ENCODE measurements around the gene SLC39A12.

SLC39A12 gene

GRCh38 chr10:18066947-18067346 lies 115.2 kb downstream of the SLC39A12 start:
- DNase-seq, result no peak

DNA sequence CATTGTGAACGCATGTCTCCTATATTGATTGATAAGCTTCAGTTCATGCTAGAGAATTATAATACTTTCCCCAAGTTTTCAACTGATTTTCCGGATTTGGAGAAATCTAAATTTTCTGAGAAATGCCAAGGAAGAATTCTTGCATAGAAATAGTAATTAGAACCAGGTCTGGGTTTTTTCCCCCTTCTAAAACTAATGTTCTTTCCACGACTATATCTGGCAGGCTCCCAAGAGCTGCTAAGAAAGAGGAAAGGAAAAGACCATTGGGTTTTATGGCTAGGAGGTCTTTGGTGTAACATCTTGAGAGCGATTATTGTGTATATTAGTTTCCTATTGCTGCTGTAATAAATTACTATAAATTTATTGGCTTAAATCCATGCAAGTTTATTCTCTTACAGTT lies 116.7 kb downstream of the SLC39A12 start:
- DNase-seq, result no peak

- no peak for DNase-seq
Measured at GRCh38 chr10:18071591-18071990, 119.9 kb downstream of the SLC39A12 start.

GRCh38 chr10:18073314-18073713 lies 121.6 kb downstream of the SLC39A12 start:
- no peak for DNase-seq

DNA sequence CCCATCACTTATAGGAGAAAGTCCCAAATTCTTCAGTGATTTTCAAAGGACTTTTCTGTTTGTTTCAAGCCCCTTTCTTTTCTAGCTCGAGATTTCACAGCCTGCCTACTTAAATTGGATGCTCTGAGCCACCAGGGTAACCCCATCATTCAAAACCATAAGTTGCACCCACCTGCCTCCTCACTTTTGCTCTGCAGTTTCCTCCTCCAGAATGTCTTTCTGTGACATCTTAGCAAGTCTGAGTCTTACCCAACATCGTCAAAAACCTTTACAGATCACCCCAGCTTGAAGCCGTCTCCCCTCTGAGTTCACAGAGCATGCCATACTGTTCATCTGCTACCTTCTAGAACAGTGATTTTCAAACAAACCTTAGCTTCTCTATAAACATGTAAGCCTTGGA lies 124.2 kb downstream of the SLC39A12 start:
- DNase-seq, result no peak

DNA sequence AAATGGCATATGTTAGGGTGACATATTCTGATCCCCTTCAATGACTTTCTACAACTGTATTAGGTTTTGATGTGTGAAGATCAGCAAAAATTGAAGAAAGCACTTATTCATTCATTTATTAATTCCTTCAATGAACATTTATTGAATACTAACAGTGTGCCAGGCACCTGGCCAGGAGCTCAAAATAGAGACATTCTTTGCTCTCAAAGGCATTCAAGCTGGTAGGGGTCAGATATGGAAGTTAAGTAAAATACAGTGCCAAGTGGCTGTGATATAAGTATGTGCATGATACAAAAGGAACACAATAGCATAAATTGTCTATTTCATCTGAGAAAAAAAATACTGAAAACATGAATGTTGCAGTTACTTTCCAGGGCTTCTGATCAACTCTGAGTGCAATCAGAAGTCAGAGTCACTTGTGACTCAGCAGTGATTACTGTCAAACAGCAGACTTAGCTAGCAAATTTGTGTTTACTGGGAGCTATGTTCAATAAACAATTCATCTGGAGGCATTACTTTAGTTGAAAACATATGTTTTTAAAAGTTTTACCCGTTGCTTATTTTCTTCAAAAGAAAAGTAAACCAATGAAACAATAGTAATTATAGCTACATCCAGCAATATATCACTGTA lies 128.1 kb downstream of the SLC39A12 start:
- no peak for DNase-seq

- no peak for DNase-seq
Measured at GRCh38 chr10:18082381-18082780, 130.7 kb downstream of the SLC39A12 start.

GRCh38 chr10:18085855-18086254 lies 134.1 kb downstream of the SLC39A12 start:
- no peak for DNase-seq

DNA sequence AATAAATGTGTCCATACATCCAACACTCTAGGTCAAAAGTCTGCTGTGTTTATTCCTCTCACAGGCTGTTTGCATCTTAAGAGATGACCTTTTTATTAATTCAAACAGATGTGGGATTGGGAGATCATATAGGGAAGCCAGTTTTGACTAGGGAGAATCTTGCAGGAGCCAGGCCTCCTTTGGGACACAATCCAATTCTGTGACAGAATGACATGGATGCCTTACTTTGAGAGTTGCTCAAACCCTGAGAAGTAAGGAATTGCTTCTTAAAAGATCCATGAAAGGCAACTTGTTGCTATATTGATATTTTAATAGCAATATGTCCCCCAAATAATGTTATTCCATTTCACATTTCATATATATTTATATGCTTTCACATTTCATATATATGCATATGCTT lies 135.0 kb downstream of the SLC39A12 start:
- no peak for DNase-seq

- no peak for DNase-seq
Measured at GRCh38 chr10:18087355-18087754, 135.6 kb downstream of the SLC39A12 start.
